H1 (cell line): Measurements from ENCODE around the gene ST7L. TPM values are rescaled to one million over a fixed set of nuclear protein-coding genes. Genes with fewer than 3 reads are reported as not detected.

Experiments
- CTCF ChIA-PET: fragments of 300-600 bp; sonication (Branson Sonifier 250); formaldehyde crosslinking; loops from one replicate; lab custom pipeline; 2021; ENCODE audit not compliant: partially characterized antibody; lab: Charles Lee
- POLR2A ChIA-PET: fragments of 300-600 bp; sonication (Branson Sonifier 250); formaldehyde crosslinking; loops from one replicate; lab custom pipeline; 2021; ENCODE audit warnings: inconsistent platforms; ENCODE audit not compliant: partially characterized antibody; lab: Charles Lee
- DNase-seq, 2 experiments: peaks; one replicate each; pipeline versions ENCODE4 v3.0.0 to v3.0.0-alpha.2; 2010 to 2022; ENCODE audit warnings: low spot score in 2 of 2, low read depth in 1 of 2, mixed read lengths in 1 of 2
- FAIRE-seq: peaks from 2 replicates; lab custom pipeline; 2011; peaks lifted over from hg19 to GRCh38; lab: Jason Lieb, UNC
- H2AFZ ChIP-seq: 2 replicates; pipeline ENCODE4 v1.8.1; 2012; ENCODE audit warnings: low read length, inconsistent platforms
- H2AK5ac ChIP-seq: 2 replicates; pipeline ENCODE4 v1.6.1; 2013; ENCODE audit warnings: low read depth, low read length
- H2BK120ac ChIP-seq: replicated peaks from 2 replicates; pipeline ENCODE3; 2013; ENCODE audit warnings: low read depth, low read length, inconsistent platforms
- H2BK12ac ChIP-seq: 2 replicates; pipeline ENCODE4 v1.6.1; 2013; ENCODE audit warnings: low read depth, low read length
- H2BK15ac ChIP-seq: 2 replicates; pipeline ENCODE4 v1.6.1; 2013; ENCODE audit warnings: low read length
- H2BK20ac ChIP-seq: 2 replicates; pipeline ENCODE4 v1.6.1; 2013; ENCODE audit warnings: low read length
- H2BK5ac ChIP-seq: 2 replicates; pipeline ENCODE4 v1.6.1; 2013; ENCODE audit warnings: low read depth, low read length
- H3K14ac ChIP-seq: 2 replicates; pipeline ENCODE4 v1.6.1; 2013; ENCODE audit warnings: inconsistent platforms; ENCODE audit not compliant: insufficient read length
- H3K18ac ChIP-seq: 2 replicates; pipeline ENCODE4 v1.6.1; 2013; ENCODE audit warnings: low read length; ENCODE audit errors: extremely low read depth
- H3K23ac ChIP-seq: 2 replicates; pipeline ENCODE4 v1.6.1; 2013; ENCODE audit warnings: inconsistent platforms; ENCODE audit not compliant: insufficient read length
- H3K23me2 ChIP-seq: 2 replicates; pipeline ENCODE4 v1.6.1; 2013; ENCODE audit warnings: low read depth, low read length
- H3K27ac ChIP-seq: 2 replicates; pipeline ENCODE4 v1.6.1; 2011; ENCODE audit warnings: low read depth, low read length, inconsistent platforms
- H3K27me3 ChIP-seq, 4 experiments: replicated peaks in 1 of 4; 1 replicate in 1 of 4; 2 replicates in 3 of 4; pipeline versions ENCODE4 v1.6.1 to v1.8.1; 2011 to 2013; ENCODE audit warnings: low read length in 3 of 4, mild to moderate bottlenecking in 3 of 4, inconsistent platforms in 2 of 4, mixed read lengths in 2 of 4, moderate library complexity in 1 of 4; ENCODE audit not compliant: control insufficient read depth in 3 of 4, insufficient read depth in 3 of 4; ENCODE audit errors: extremely low read depth in 1 of 4
- H3K36me3 ChIP-seq, 4 experiments: 2 replicates each; pipeline versions ENCODE4 v1.6.1 to v1.8.1; 2011 to 2013; ENCODE audit warnings: mild to moderate bottlenecking in 4 of 4, low read length in 3 of 4, moderate library complexity in 2 of 4, control low read depth in 1 of 4, inconsistent platforms in 1 of 4; ENCODE audit not compliant: insufficient read depth in 4 of 4, control insufficient read depth in 2 of 4
- H3K4ac ChIP-seq: replicated peaks from 2 replicates; pipeline ENCODE3; 2013; ENCODE audit warnings: low read length, low read depth, mixed read lengths, inconsistent platforms; ENCODE audit not compliant: insufficient read length
- H3K4me1 ChIP-seq, 4 experiments: replicated peaks in 1 of 4; 1 replicate in 1 of 4; 2 replicates in 3 of 4; pipeline versions ENCODE4 v1.6.1 to v1.8.1; 2011 to 2013; ENCODE audit warnings: low read length in 3 of 4, inconsistent platforms in 2 of 4, mixed read lengths in 1 of 4; ENCODE audit not compliant: insufficient read depth in 4 of 4, control insufficient read depth in 3 of 4
- H3K4me2 ChIP-seq, 2 experiments: 2 replicates each; pipeline versions ENCODE4 v1.6.1 to v1.8.1; 2011 to 2013; ENCODE audit warnings: low read depth in 2 of 2, low read length in 2 of 2, control low read depth in 1 of 2, inconsistent platforms in 1 of 2, mild to moderate bottlenecking in 1 of 2; ENCODE audit not compliant: insufficient read depth in 1 of 2
- H3K4me3 ChIP-seq, 4 experiments: fragments of 200-600, 300-600 bp in 1 of 4; sonication (generic), shearing (Covaris generic), sonication (Bioruptor Twin) in 1 of 4; 2 replicates each; pipeline versions ENCODE4 v1.5.1 to v1.8.1; 2011 to 2016; ENCODE audit warnings: low read length in 4 of 4, low read depth in 3 of 4, control low read depth in 2 of 4, inconsistent platforms in 2 of 4, mild to moderate bottlenecking in 2 of 4, mixed read lengths in 1 of 4, moderate library complexity in 1 of 4; ENCODE audit not compliant: insufficient read depth in 2 of 4; ENCODE audit errors: extremely low read depth in 1 of 4
- H3K56ac ChIP-seq: replicated peaks from 2 replicates; pipeline ENCODE3; 2013; ENCODE audit warnings: low read depth, mild to moderate bottlenecking, mixed read lengths, low read length, inconsistent platforms; ENCODE audit not compliant: insufficient read length
- H3K79me1 ChIP-seq: 2 replicates; pipeline ENCODE4 v1.6.1; 2013; ENCODE audit warnings: low read depth, low read length, control low read depth
- H3K79me2 ChIP-seq, 2 experiments: 2 replicates each; pipeline versions ENCODE4 v1.6.1 to v1.8.1; 2012 to 2013; ENCODE audit warnings: low read length in 2 of 2, mild to moderate bottlenecking in 2 of 2, inconsistent platforms in 1 of 2; ENCODE audit not compliant: insufficient read depth in 2 of 2, control insufficient read depth in 1 of 2
- H3K9ac ChIP-seq, 4 experiments: replicated peaks in 1 of 4; 1 replicate in 1 of 4; 2 replicates in 3 of 4; pipeline versions ENCODE4 v1.6.1 to v1.8.1; 2011 to 2013; ENCODE audit warnings: low read depth in 3 of 4, low read length in 3 of 4, control low read depth in 2 of 4, mild to moderate bottlenecking in 2 of 4, moderate library complexity in 2 of 4, inconsistent platforms in 1 of 4; ENCODE audit errors: extremely low read depth in 1 of 4
- H3K9me3 ChIP-seq, 2 experiments: 2 replicates each; pipeline versions ENCODE4 v1.6.1 to v1.8.1; 2012 to 2013; ENCODE audit warnings: mild to moderate bottlenecking in 2 of 2, moderate library complexity in 2 of 2, control low read depth in 1 of 2, inconsistent platforms in 1 of 2, low read depth in 1 of 2, low read length in 1 of 2, mixed read lengths in 1 of 2; ENCODE audit not compliant: insufficient read depth in 2 of 2
- H4K20me1 ChIP-seq, 2 experiments: replicated peaks in 1 of 2; 2 replicates each; pipeline versions ENCODE3 to v1.8.1; 2011 to 2013; ENCODE audit warnings: inconsistent platforms in 2 of 2, low read length in 2 of 2, mild to moderate bottlenecking in 1 of 2; ENCODE audit not compliant: insufficient read depth in 2 of 2, control insufficient read depth in 1 of 2
- H4K5ac ChIP-seq: 2 replicates; pipeline ENCODE4 v1.6.1; 2013; ENCODE audit warnings: low read length, low read depth, mixed read lengths, inconsistent platforms; ENCODE audit not compliant: insufficient read length
- H4K8ac ChIP-seq: 2 replicates; pipeline ENCODE4 v1.8.0; 2013; ENCODE audit warnings: mild to moderate bottlenecking, moderate library complexity, low read length, inconsistent platforms; ENCODE audit not compliant: insufficient read depth; ENCODE audit errors: extremely low read depth
- H4K91ac ChIP-seq: replicated peaks from 2 replicates; pipeline ENCODE3; 2013; ENCODE audit warnings: low read length, mixed read lengths, inconsistent platforms; ENCODE audit not compliant: insufficient read length
- BACH1 ChIP-seq: IDR thresholded peaks from 2 replicates; pipeline ENCODE4 v1.6.1; 2012; ENCODE audit warnings: low read length, improper control_type of control experiment
- BCL11A ChIP-seq, 2 experiments: IDR thresholded peaks; one replicate each; pipeline ENCODE4 v1.6.1; 2011; ENCODE audit warnings: low read depth in 2 of 2, low read length in 2 of 2, mild to moderate bottlenecking in 2 of 2
- CBX5 ChIP-seq: fragments of 300-800, 300-1000 bp; sonication (generic); IDR thresholded peaks from 2 replicates; pipeline ENCODE4 v1.7.1; 2016; ENCODE audit warnings: antibody characterized with exemption, low read length, low read depth
- CEBPB ChIP-seq: IDR thresholded peaks from 2 replicates; pipeline ENCODE4 v1.6.1; 2012; ENCODE audit warnings: low read depth, low read length
- CHD1 ChIP-seq: IDR thresholded peaks from 2 replicates; pipeline ENCODE4 v1.6.1; 2012; ENCODE audit warnings: low read depth, low read length, improper control_type of control experiment
- EZH2 ChIP-seq: fragments of 200-600 bp; sonication (generic); IDR thresholded peaks from 2 replicates; pipeline ENCODE4 v1.7.1; 2012; ENCODE audit warnings: low read depth, mild to moderate bottlenecking, moderate library complexity, low read length, inconsistent platforms; ENCODE audit not compliant: severe bottlenecking
- KDM1A ChIP-seq: fragments of 200-600, 300-600 bp; sonication (generic); IDR thresholded peaks from 2 replicates; pipeline ENCODE4 v1.7.1; 2016; ENCODE audit warnings: mild to moderate bottlenecking, low read length, borderline replicate concordance
- KDM5A ChIP-seq: fragments of 200-600 bp; IDR thresholded peaks from 2 replicates; pipeline ENCODE4 v1.7.1; 2012; ENCODE audit warnings: mild to moderate bottlenecking, low read length, inconsistent platforms, mixed read lengths
- MAFK ChIP-seq: IDR thresholded peaks from 2 replicates; pipeline ENCODE4 v1.6.1; 2012; ENCODE audit warnings: low read depth, mild to moderate bottlenecking, improper control_type of control experiment, low read length
- POLR2AphosphoS5 ChIP-seq: IDR thresholded peaks from 2 replicates; pipeline ENCODE4 v1.6.1; 2011; ENCODE audit warnings: low read depth, low read length
- RBBP5 ChIP-seq: IDR thresholded peaks from 2 replicates; pipeline ENCODE4 v1.7.1; 2012; ENCODE audit warnings: low read depth, mild to moderate bottlenecking, inconsistent platforms, low read length, moderate library complexity, borderline replicate concordance
- RXRA ChIP-seq: IDR thresholded peaks from 2 replicates; pipeline ENCODE4 v1.6.1; 2011; ENCODE audit warnings: low read depth, mild to moderate bottlenecking, low read length, moderate library complexity; ENCODE audit not compliant: insufficient read depth
- SIN3A ChIP-seq, 2 experiments: IDR thresholded peaks in 1 of 2; conservative IDR thresholded peaks in 1 of 2; 2 replicates each; pipeline ENCODE4 v1.6.1; 2011 to 2012; ENCODE audit warnings: low read length in 2 of 2, improper control_type of control experiment in 1 of 2, low read depth in 1 of 2, mild to moderate bottlenecking in 1 of 2
- SRF ChIP-seq: IDR thresholded peaks from 2 replicates; pipeline ENCODE4 v1.6.1; 2011; ENCODE audit warnings: mild to moderate bottlenecking, low read depth, low read length, moderate library complexity
- TCF12 ChIP-seq: IDR thresholded peaks from 2 replicates; pipeline ENCODE4 v1.6.1; 2011; ENCODE audit warnings: low read depth, mild to moderate bottlenecking, low read length
- YY1 ChIP-seq: IDR thresholded peaks from 2 replicates; pipeline ENCODE4 v1.6.1; 2011; ENCODE audit warnings: low read depth, mild to moderate bottlenecking, low read length
- WGBS, 2 experiments: shearing (Covaris generic) in 1 of 2; methylation state at CpG; one replicate each; pipeline versions ENCODE4 v1.1.6 to v1.1.7; 2013 to 2015; ENCODE audit warnings: low lambda C conversion rate in 2 of 2, mixed read lengths in 2 of 2, inconsistent platforms in 1 of 2, low coverage in 1 of 2, missing lambda C conversion rate in 1 of 2; ENCODE audit not compliant: insufficient replicate concordance in 2 of 2, insufficient coverage in 1 of 2, insufficient read length in 1 of 2; ENCODE audit errors: extremely low coverage in 1 of 2, missing lambda C conversion rate in 1 of 2; 5-methylcytosine and 5-hydroxymethylcytosine counted together
- polyA plus RNA-seq, 7 experiments: library from polyadenylated mRNA; depleted of rRNA in 3 of 7; stranded (reverse) in 5 of 7; unstranded in 2 of 7; fragments of >200 nt in 5 of 7; fragments of 200-250 nt in 2 of 7; gene quantifications; 1 replicate in 5 of 7; 2 replicates in 1 of 7; 4 replicates in 1 of 7; pipeline versions ENCODE4 v1.2.1 to v1.2.3, GENCODE V29; 2011 to 2013; ENCODE audit warnings: missing spikeins in 2 of 7, mixed read lengths in 2 of 7
- total RNA-seq: library from RNA; stranded (reverse); fragmentation: NEBNext Ultra II Directional; extraction: Animal tissue kit (Norgen Biotek cat#: 25700); gene quantifications from 2 replicates; pipeline ENCODE4 v1.2.1, GENCODE V29; 2021

Gene ST7L
- total and polyA plus RNA-seq, 2 of the 8 experiments (the other 6 are each of a cell fraction or from before 2014, with no cell fraction given), result 9.6 to 16.2 TPM

DNA sequence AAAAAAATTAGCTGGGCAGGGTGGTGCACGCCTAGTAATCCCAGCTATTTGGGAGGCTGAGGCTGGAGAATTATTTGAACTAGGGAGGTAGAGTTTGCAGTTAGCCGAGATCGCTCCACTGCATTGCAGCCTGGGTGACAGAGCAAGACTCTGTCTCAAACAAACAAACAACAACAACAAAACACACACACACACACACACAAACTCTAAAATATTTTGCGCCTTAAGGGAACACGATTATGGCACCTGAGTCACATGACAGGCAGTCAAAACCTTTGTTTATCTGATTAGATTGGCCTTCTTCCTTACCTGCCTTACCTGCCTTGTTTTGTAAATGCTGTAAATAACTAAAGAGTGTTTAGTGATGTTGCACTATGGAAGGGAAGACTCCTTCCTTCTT is 130.8 kb downstream of the ST7L start:
- Histone ChIP-seq H3K4me2 (no peak overlapping the region), H3K18ac (no peak overlapping the region), H3K36me3 (no peaks in the 10 kb centered on the region), H3K9me3 (no peaks in the 10 kb centered on the region), H2BK20ac (no peak overlapping the region), H2BK15ac (no peak overlapping the region), H3K56ac (no peak overlapping the region), H3K4me3 (no peak overlapping the region), H2BK5ac (no peak overlapping the region), H2BK120ac (no peak overlapping the region), H2AFZ (no peak overlapping the region), H3K27me3 (no peaks in the 10 kb centered on the region), H4K20me1 (no peaks in the 10 kb centered on the region), H3K14ac (no peak overlapping the region), H4K91ac (no peak overlapping the region), H3K4ac (no peak overlapping the region), H4K5ac (no peak overlapping the region), H2AK5ac (no peak overlapping the region), H2BK12ac (no peak overlapping the region), H4K8ac (no peak overlapping the region), H3K23me2 (no peaks in the 10 kb centered on the region), H3K79me2 (no peaks in the 10 kb centered on the region), H3K27ac (no peak overlapping the region), H3K79me1 (no peaks in the 10 kb centered on the region), H3K23ac (no peak overlapping the region), H3K9ac (no peak overlapping the region), H3K4me1 (no peaks in the 10 kb centered on the region)
- FAIRE-seq (no peak), DNase-seq (no peak)
- ChIA-PET CTCF (interaction anchor here (0.8 kb wide), 1 partner anchor 117 kb away, joined by 3 read pairs; no protein-coding TSS in a partner anchor), POLR2A (interaction anchor here (0.7 kb wide), 1 partner anchor 22 kb away, joined by 3 read pairs; no protein-coding TSS in a partner anchor)
- WGBS, 2 experiments, result 92% methylated on average over 5 of the region's 5 CpGs; no CpG with 5 or more reads in 1 of the 2 experiments
- TF ChIP-seq RBBP5 (no peak), RXRA (no peak), KDM1A (no peak), BACH1 (no peak), KDM5A (no peak), EZH2 (no peak), CBX5 (no peak), POLR2AphosphoS5 (no peak), CEBPB (no peak), SRF (no peak), SIN3A (conservative IDR thresholded peaks at IDR 0.05 in 1 of 2, IDR thresholded peaks at IDR 0.05 in 1 of 2; ENCODE audit: low read depth in 1 of 2, low read length in 2 of 2) (no peak), YY1 (no peak), MAFK (no peak), BCL11A (IDR thresholded peaks at IDR 0.05; ENCODE audit: low read depth in 2 of 2, low read length in 2 of 2) (no peak), CHD1 (no peak), TCF12 (no peak)
